Stomach smooth muscle (tissue), 2 donors: ENCODE results near the gene NOC3L.

Experiments
- H3K27ac ChIP-seq: one replicate; pipeline ENCODE4 v1.7.0; 2013; ENCODE audit warnings: mild to moderate bottlenecking, low read length, inconsistent platforms
- H3K27me3 ChIP-seq, 2 donors: one replicate each; pipeline ENCODE4 v1.7.0; 2013; ENCODE audit warnings: low read length in 2 of 2; ENCODE audit not compliant: insufficient read depth in 2 of 2, control insufficient read depth in 1 of 2
- H3K36me3 ChIP-seq, 2 donors: one replicate each; pipeline ENCODE4 v1.7.0; 2013; ENCODE audit warnings: low read length in 2 of 2; ENCODE audit not compliant: control insufficient read depth in 2 of 2, insufficient read depth in 2 of 2
- H3K4me1 ChIP-seq: one replicate; pipeline ENCODE4 v1.7.0; 2013; ENCODE audit warnings: low read length; ENCODE audit not compliant: control insufficient read depth, insufficient read depth
- H3K4me3 ChIP-seq, 2 donors: one replicate each; pipeline ENCODE4 v1.7.0; 2013; ENCODE audit warnings: low read length in 2 of 2
- H3K9ac ChIP-seq, 2 donors: one replicate each; pipeline ENCODE4 v1.7.0; 2013; ENCODE audit warnings: low read length in 2 of 2, mild to moderate bottlenecking in 1 of 2
- H3K9me3 ChIP-seq, 2 donors: one replicate each; pipeline ENCODE4 v1.7.0; 2013; ENCODE audit warnings: low read length in 2 of 2; ENCODE audit not compliant: control insufficient read depth in 2 of 2
- donor health status: healthy.
- donor health status: Pancreatic carcinoma.

Gene NOC3L

GRCh38 chr10:94333051-94333450, 29.7 kb downstream of the NOC3L start:
- H3K4me3 ChIP-seq = no peak overlapping the region
- no peaks in the 10 kb centered on the region for H3K27me3 ChIP-seq
- H3K9ac ChIP-seq = no peak overlapping the region
- peaks cover 28 to 38% of the 10 kb centered on the region in 2 donors for H3K36me3 ChIP-seq
- no peaks in the 10 kb centered on the region for H3K4me1 ChIP-seq
- no peaks in the 10 kb centered on the region for H3K9me3 ChIP-seq
- no peak overlapping the region for H3K27ac ChIP-seq

GRCh38 chr10:94328613-94329012, 34.1 kb downstream of the NOC3L start:
- H3K4me3 ChIP-seq = no peak overlapping the region
- no peaks in the 10 kb centered on the region for H3K4me1 ChIP-seq
- H3K27me3 ChIP-seq = no peaks in the 10 kb centered on the region
- H3K27ac ChIP-seq = no peak overlapping the region
- no peak overlapping the region for H3K9ac ChIP-seq
- peaks cover 18 to 25% of the 10 kb centered on the region in 2 donors for H3K36me3 ChIP-seq
- no peaks in the 10 kb centered on the region for H3K9me3 ChIP-seq

- Histone ChIP-seq H3K36me3 (peaks cover 21 to 22% of the 10 kb centered on the region in 2 donors), H3K27me3 (no peaks in the 10 kb centered on the region), H3K4me3 (no peak overlapping the region), H3K9ac (no peak overlapping the region), H3K4me1 (no peaks in the 10 kb centered on the region), H3K9me3 (no peaks in the 10 kb centered on the region), H3K27ac (no peak overlapping the region)
Observed at GRCh38 chr10:94327649-94328048, 35.1 kb downstream of the NOC3L start.

GRCh38 chr10:94324609-94325233, 38.0 kb downstream of the NOC3L start:
- Histone ChIP-seq H3K36me3 (peaks cover 8 to 26% of the 10 kb centered on the region in 2 donors), H3K9ac (no peak overlapping the region), H3K4me3 (no peak overlapping the region)

DNA sequence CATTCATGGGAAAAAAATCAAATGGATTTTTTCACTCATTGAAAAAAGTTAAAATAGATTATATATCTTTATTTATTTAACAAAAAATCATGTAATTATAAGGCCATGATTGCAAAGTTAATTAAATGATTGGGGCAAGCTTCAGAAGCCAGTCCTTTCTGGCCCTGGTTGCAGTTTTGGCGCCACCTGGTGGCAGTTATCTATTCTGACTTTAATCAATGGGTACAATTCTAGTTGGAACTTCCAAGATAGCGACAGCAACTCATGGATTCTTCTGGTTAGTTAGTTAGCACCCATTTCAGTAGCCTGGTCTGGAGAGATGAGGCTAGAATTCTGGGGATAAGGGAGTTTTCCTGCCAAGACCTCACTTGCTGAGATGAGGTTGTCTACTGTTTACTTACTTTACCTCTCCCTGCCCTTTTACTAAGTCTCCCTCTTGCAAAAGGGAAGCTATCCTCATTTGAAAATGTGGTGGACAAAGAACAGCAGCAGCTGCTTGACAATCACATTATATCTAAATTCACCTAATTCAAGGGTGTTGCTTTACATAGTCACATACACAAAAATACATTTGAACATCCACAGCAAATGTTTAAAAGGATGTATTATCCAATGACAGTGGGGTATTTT, 42.3 kb downstream of the NOC3L start:
- Histone ChIP-seq H3K4me1 (no peaks in the 10 kb centered on the region), H3K9me3 (no peaks in the 10 kb centered on the region), H3K27me3 (no peaks in the 10 kb centered on the region), H3K9ac (no peak overlapping the region), H3K27ac (no peak overlapping the region), H3K4me3 (no peak overlapping the region), H3K36me3 (peaks cover 8 to 18% of the 10 kb centered on the region in 2 donors)

More at GRCh38 chr10:94324609-94325233, 38.0 kb downstream of the NOC3L start:
- no peak overlapping the region for H3K27ac ChIP-seq
- no peaks in the 10 kb centered on the region for H3K4me1 ChIP-seq
- H3K9me3 ChIP-seq = no peaks in the 10 kb centered on the region
- H3K27me3 ChIP-seq = no peaks in the 10 kb centered on the region

- Histone ChIP-seq H3K4me3 (no peak overlapping the region), H3K27ac (no peak overlapping the region), H3K4me1 (peaks cover 3% of the 10 kb centered on the region), H3K9me3 (no peaks in the 10 kb centered on the region), H3K9ac (no peak overlapping the region), H3K27me3 (no peaks in the 10 kb centered on the region), H3K36me3 (peaks cover 0 to 4% of the 10 kb centered on the region in 2 donors)
Observed at GRCh38 chr10:94316560-94316959, 46.2 kb downstream of the NOC3L start.

- Histone ChIP-seq H3K9me3 (no peaks in the 10 kb centered on the region), H3K4me1 (peaks cover 3% of the 10 kb centered on the region), H3K4me3 (no peak overlapping the region), H3K36me3 (peaks cover 0 to 4% of the 10 kb centered on the region in 2 donors), H3K27ac (no peak overlapping the region), H3K9ac (no peak overlapping the region), H3K27me3 (no peaks in the 10 kb centered on the region)
Observed at GRCh38 chr10:94315975-94316464, 46.7 kb downstream of the NOC3L start.

- Histone ChIP-seq H3K36me3 (peaks cover 0 to 4% of the 10 kb centered on the region in 2 donors), H3K9ac (no peak overlapping the region), H3K27ac (peak overlapping the region; percentile 6), H3K9me3 (no peaks in the 10 kb centered on the region), H3K4me3 (no peak overlapping the region), H3K4me1 (peaks cover 3% of the 10 kb centered on the region), H3K27me3 (no peaks in the 10 kb centered on the region)
Observed at GRCh38 chr10:94315024-94315451, 47.7 kb downstream of the NOC3L start.

DNA sequence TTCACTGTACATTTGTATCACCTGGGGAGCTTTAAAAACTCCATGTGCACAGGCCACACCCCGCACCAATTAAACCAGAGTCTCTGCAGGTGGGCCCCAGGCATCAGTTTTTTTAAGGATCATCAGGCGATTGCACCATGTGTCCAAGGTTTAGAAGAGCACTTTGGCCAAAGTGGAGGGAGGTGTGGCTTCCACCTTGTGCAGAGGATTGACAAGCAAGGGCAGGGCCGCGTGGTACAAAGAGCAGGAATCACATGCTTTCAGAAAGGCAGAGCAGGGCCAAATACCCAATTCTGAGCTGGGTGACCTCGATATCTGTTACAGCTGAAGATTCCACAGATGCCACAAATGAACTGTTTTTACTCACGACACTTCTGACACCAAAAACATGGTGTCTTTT, 52.4 kb downstream of the NOC3L start:
- Histone ChIP-seq H3K36me3 (peaks cover 0 to 19% of the 10 kb centered on the region in 2 donors), H3K9me3 (no peaks in the 10 kb centered on the region), H3K9ac (no peak overlapping the region), H3K27me3 (no peaks in the 10 kb centered on the region), H3K4me3 (no peak overlapping the region), H3K27ac (no peak overlapping the region), H3K4me1 (peaks cover 3% of the 10 kb centered on the region)

DNA sequence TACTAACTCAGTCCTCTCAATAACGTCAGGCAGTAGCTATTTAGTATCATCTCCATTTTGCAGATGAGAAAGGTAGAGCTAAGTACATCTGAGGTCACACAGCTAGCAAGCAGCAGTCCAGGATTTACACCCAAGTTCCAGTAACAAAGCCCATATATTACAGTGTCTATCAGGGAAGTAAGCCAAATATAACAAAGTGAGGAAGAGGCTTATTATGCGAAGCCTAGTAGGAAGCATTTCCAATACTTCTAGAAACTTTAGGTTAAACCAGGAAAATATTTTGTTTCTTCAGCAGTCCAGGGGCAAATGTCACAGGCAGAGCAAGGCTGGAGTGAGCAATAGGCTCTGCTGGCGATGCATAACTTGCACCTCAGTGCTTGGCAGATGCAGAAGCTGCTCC, 53.9 kb downstream of the NOC3L start:
- no peak overlapping the region for H3K4me3 ChIP-seq
- H3K9me3 ChIP-seq = no peaks in the 10 kb centered on the region
- H3K27ac ChIP-seq = no peak overlapping the region
- no peaks in the 10 kb centered on the region for H3K4me1 ChIP-seq
- H3K36me3 ChIP-seq = peaks cover 0 to 21% of the 10 kb centered on the region in 2 donors
- H3K9ac ChIP-seq = no peak overlapping the region
- H3K27me3 ChIP-seq = no peaks in the 10 kb centered on the region

GRCh38 chr10:94307046-94307615, 55.6 kb downstream of the NOC3L start:
- H3K4me1 ChIP-seq = no peaks in the 10 kb centered on the region
- H3K27me3 ChIP-seq = no peaks in the 10 kb centered on the region
- no peak overlapping the region for H3K4me3 ChIP-seq
- no peak overlapping the region for H3K27ac ChIP-seq
- no peak overlapping the region for H3K9ac ChIP-seq
- peaks cover 0 to 20% of the 10 kb centered on the region in 2 donors for H3K36me3 ChIP-seq
- H3K9me3 ChIP-seq = no peaks in the 10 kb centered on the region
